Measurements from ENCODE around the gene MTUS2.

MTUS2 gene

GRCh38 chr13:29540334-29540733 is 720.2 kb downstream of the MTUS2 start:
- Histone ChIP-seq H3K9me3 (replicated peaks; ENCODE audit: insufficient read depth, low read length) (no peaks in the 10 kb centered on the region), H3K4me3 (ENCODE audit: low read length) (no peak overlapping the region), H3K36me3 (replicated peaks; ENCODE audit: insufficient read depth, low read length) (no peaks in the 10 kb centered on the region), H2AFZ (ENCODE audit: low read length) (no peak overlapping the region), H4K20me1 (ENCODE audit: insufficient read depth, low read length) (no peaks in the 10 kb centered on the region), H3F3A (ENCODE audit: insufficient read depth, low read length) (no peaks in the 10 kb centered on the region), H3K79me2 (ENCODE audit: low read length) (peaks cover 41% of the 10 kb centered on the region), H3K27me3 (replicated peaks; ENCODE audit: insufficient read depth, low read length) (no peaks in the 10 kb centered on the region), H3K9me2 (replicated peaks; ENCODE audit: insufficient read depth, low read length) (no peaks in the 10 kb centered on the region), H3K27ac (ENCODE audit: low read length) (no peak overlapping the region), H3K4me1 (ENCODE audit: low read length) (no peaks in the 10 kb centered on the region), H3K9ac (ENCODE audit: low read length) (no peak overlapping the region), H3K4me2 (ENCODE audit: low read depth, low read length) (no peak overlapping the region)
- DNase-seq: no peak
- TF ChIP-seq CTCF (IDR thresholded peaks at IDR 0.05; ENCODE audit: low read length) (no peak), EZH2 (optimal IDR thresholded peaks at IDR 0.05; ENCODE audit: low read depth, low read length) (no peak), EZH2phosphoT487 (IDR thresholded peaks at IDR 0.05; ENCODE audit: low read length) (no peak)

- no peaks in the 10 kb centered on the region for H3K27me3 ChIP-seq (replicated peaks; ENCODE audit: insufficient read depth, low read length)
- H3K4me1 ChIP-seq (ENCODE audit: low read length): no peaks in the 10 kb centered on the region
- no peaks in the 10 kb centered on the region for H3F3A ChIP-seq (ENCODE audit: insufficient read depth, low read length)
- no peak overlapping the region for H3K27ac ChIP-seq (ENCODE audit: low read length)
- no peak for DNase-seq
- no peaks in the 10 kb centered on the region for H3K9me2 ChIP-seq (replicated peaks; ENCODE audit: insufficient read depth, low read length)
- H4K20me1 ChIP-seq (ENCODE audit: insufficient read depth, low read length): no peaks in the 10 kb centered on the region
- no peak overlapping the region for H3K9ac ChIP-seq (ENCODE audit: low read length)
- no peaks in the 10 kb centered on the region for H3K9me3 ChIP-seq (replicated peaks; ENCODE audit: insufficient read depth, low read length)
- no peak overlapping the region for H2AFZ ChIP-seq (ENCODE audit: low read length)
- no peak overlapping the region for H3K4me2 ChIP-seq (ENCODE audit: low read depth, low read length)
- H3K4me3 ChIP-seq (ENCODE audit: low read length): no peak overlapping the region
- TF ChIP-seq EZH2phosphoT487 (IDR thresholded peaks at IDR 0.05; ENCODE audit: low read length) (no peak), CTCF (IDR thresholded peaks at IDR 0.05; ENCODE audit: low read length) (no peak), EZH2 (optimal IDR thresholded peaks at IDR 0.05; ENCODE audit: low read depth, low read length) (no peak)
- peaks cover 45% of the 10 kb centered on the region for H3K79me2 ChIP-seq (ENCODE audit: low read length)
- no peaks in the 10 kb centered on the region for H3K36me3 ChIP-seq (replicated peaks; ENCODE audit: insufficient read depth, low read length)
Measured at GRCh38 chr13:29540799-29541198, 720.7 kb downstream of the MTUS2 start.

GRCh38 chr13:29541400-29541799 is 721.3 kb downstream of the MTUS2 start:
- H3K4me1 ChIP-seq (ENCODE audit: low read length): no peaks in the 10 kb centered on the region
- H3K9ac ChIP-seq (ENCODE audit: low read length): no peak overlapping the region
- no peaks in the 10 kb centered on the region for H4K20me1 ChIP-seq (ENCODE audit: insufficient read depth, low read length)
- H3K4me3 ChIP-seq (ENCODE audit: low read length): no peak overlapping the region
- peaks cover 51% of the 10 kb centered on the region for H3K79me2 ChIP-seq (ENCODE audit: low read length)
- H3F3A ChIP-seq (ENCODE audit: insufficient read depth, low read length): no peaks in the 10 kb centered on the region
- H3K36me3 ChIP-seq (replicated peaks; ENCODE audit: insufficient read depth, low read length): no peaks in the 10 kb centered on the region
- no peak for DNase-seq
- H3K4me2 ChIP-seq (ENCODE audit: low read depth, low read length): no peak overlapping the region
- H2AFZ ChIP-seq (ENCODE audit: low read length): no peak overlapping the region
- H3K9me2 ChIP-seq (replicated peaks; ENCODE audit: insufficient read depth, low read length): no peaks in the 10 kb centered on the region
- no peak overlapping the region for H3K27ac ChIP-seq (ENCODE audit: low read length)
- H3K9me3 ChIP-seq (replicated peaks; ENCODE audit: insufficient read depth, low read length): no peaks in the 10 kb centered on the region
- no peaks in the 10 kb centered on the region for H3K27me3 ChIP-seq (replicated peaks; ENCODE audit: insufficient read depth, low read length)
- TF ChIP-seq EZH2phosphoT487 (IDR thresholded peaks at IDR 0.05; ENCODE audit: low read length) (no peak), EZH2 (optimal IDR thresholded peaks at IDR 0.05; ENCODE audit: low read depth, low read length) (no peak)

- Histone ChIP-seq H3K4me1 (ENCODE audit: low read length) (no peaks in the 10 kb centered on the region), H3F3A (ENCODE audit: insufficient read depth, low read length) (no peaks in the 10 kb centered on the region), H3K27me3 (replicated peaks; ENCODE audit: insufficient read depth, low read length) (no peaks in the 10 kb centered on the region), H3K9ac (ENCODE audit: low read length) (no peak overlapping the region), H3K36me3 (replicated peaks; ENCODE audit: insufficient read depth, low read length) (no peaks in the 10 kb centered on the region), H3K9me3 (replicated peaks; ENCODE audit: insufficient read depth, low read length) (no peaks in the 10 kb centered on the region), H3K79me2 (ENCODE audit: low read length) (peaks cover 58% of the 10 kb centered on the region), H3K9me2 (replicated peaks; ENCODE audit: insufficient read depth, low read length) (no peaks in the 10 kb centered on the region), H3K4me3 (ENCODE audit: low read length) (no peak overlapping the region), H2AFZ (ENCODE audit: low read length) (no peak overlapping the region), H4K20me1 (ENCODE audit: insufficient read depth, low read length) (no peaks in the 10 kb centered on the region), H3K27ac (ENCODE audit: low read length) (no peak overlapping the region), H3K4me2 (ENCODE audit: low read depth, low read length) (no peak overlapping the region)
- no peak for DNase-seq
- TF ChIP-seq EZH2phosphoT487 (IDR thresholded peaks at IDR 0.05; ENCODE audit: low read length): no peak
- no peak for TF ChIP-seq CTCF (IDR thresholded peaks at IDR 0.05; ENCODE audit: low read length)
Measured at GRCh38 chr13:29542381-29542780, 722.2 kb downstream of the MTUS2 start.

Measured in MM.1S (cell line).